HEK293 (cell line): ENCODE results near the gene PFN3.

Experiments
- KLF1 ChIP-seq: fragments of 450-650 bp; formaldehyde crosslinking; IDR thresholded peaks from 2 replicates; pipeline ENCODE4 v1.5.1; 2016; ENCODE audit warnings: missing biosample characterization, missing genetic modification characterization
- TCF7L2 ChIP-seq: IDR thresholded peaks from 2 replicates; pipeline ENCODE4 v1.6.1; 2011; ENCODE audit warnings: low read depth, mild to moderate bottlenecking, inconsistent platforms, low read length, moderate library complexity, borderline replicate concordance
- TSHZ1 ChIP-seq: fragments of 450-650 bp; formaldehyde crosslinking; IDR thresholded peaks from 2 replicates; pipeline ENCODE4 v1.5.1; 2016; ENCODE audit warnings: missing biosample characterization, missing genetic modification characterization, borderline replicate concordance
- ZBTB11 ChIP-seq: fragments of 450-650 bp; formaldehyde crosslinking; conservative IDR thresholded peaks from 2 replicates; pipeline ENCODE4 v1.5.1; 2016; ENCODE audit warnings: low read depth, missing biosample characterization, missing genetic modification characterization
- ZBTB8A ChIP-seq: fragments of 450-650 bp; formaldehyde crosslinking; IDR thresholded peaks from 2 replicates; pipeline ENCODE4 v1.5.1; 2016; ENCODE audit warnings: missing biosample characterization, missing genetic modification characterization
- ZNF16 ChIP-seq: fragments of 450-650 bp; formaldehyde crosslinking; IDR thresholded peaks from 2 replicates; pipeline ENCODE4 v1.5.1; 2016; ENCODE audit warnings: low read depth, missing biosample characterization, missing genetic modification characterization
- ZNF174 ChIP-seq: fragments of 450-650 bp; formaldehyde crosslinking; IDR thresholded peaks from 2 replicates; pipeline ENCODE4 v1.5.0; 2017; ENCODE audit warnings: missing biosample characterization, mild to moderate bottlenecking, missing genetic modification characterization
- ZNF175 ChIP-seq: fragments of 450-650 bp; formaldehyde crosslinking; IDR thresholded peaks from 2 replicates; pipeline ENCODE4 v1.5.1; 2016; ENCODE audit warnings: missing biosample characterization, missing genetic modification characterization
- ZNF23 ChIP-seq: fragments of 450-650 bp; formaldehyde crosslinking; IDR thresholded peaks from 2 replicates; pipeline ENCODE4 v1.5.1; 2016; ENCODE audit warnings: missing biosample characterization, missing genetic modification characterization, borderline replicate concordance
- ZNF24 ChIP-seq: fragments of 450-650 bp; formaldehyde crosslinking; IDR thresholded peaks from 2 replicates; pipeline ENCODE4 v1.5.1; 2016; ENCODE audit warnings: missing biosample characterization, missing genetic modification characterization
- ZNF324 ChIP-seq: fragments of 450-650 bp; formaldehyde crosslinking; IDR thresholded peaks from 2 replicates; pipeline ENCODE4 v1.5.1; 2016; ENCODE audit warnings: missing biosample characterization, missing genetic modification characterization
- ZNF350 ChIP-seq: fragments of 450-650 bp; formaldehyde crosslinking; IDR thresholded peaks from 2 replicates; pipeline ENCODE4 v1.5.0; 2017; ENCODE audit warnings: missing biosample characterization, mild to moderate bottlenecking, missing genetic modification characterization
- ZNF37A ChIP-seq: fragments of 450-650 bp; IDR thresholded peaks from 2 replicates; pipeline ENCODE4 v1.5.1; 2018; ENCODE audit warnings: missing biosample characterization, missing genetic modification characterization
- ZNF416 ChIP-seq: fragments of 450-650 bp; formaldehyde crosslinking; IDR thresholded peaks from 2 replicates; pipeline ENCODE4 v1.5.1; 2016; ENCODE audit warnings: missing biosample characterization, missing genetic modification characterization
- ZNF473 ChIP-seq: fragments of 450-650 bp; formaldehyde crosslinking; IDR thresholded peaks from 2 replicates; pipeline ENCODE4 v1.5.1; 2017; ENCODE audit warnings: missing biosample characterization, missing genetic modification characterization
- ZNF510 ChIP-seq: fragments of 450-650 bp; formaldehyde crosslinking; IDR thresholded peaks from 2 replicates; pipeline ENCODE4 v1.5.1; 2018; ENCODE audit warnings: mild to moderate bottlenecking, missing genetic modification characterization, missing biosample characterization; ENCODE audit not compliant: insufficient replicate concordance
- ZNF596 ChIP-seq: fragments of 450-650 bp; IDR thresholded peaks from 2 replicates; pipeline ENCODE4 v1.5.0; 2018; ENCODE audit warnings: missing biosample characterization, mild to moderate bottlenecking, missing genetic modification characterization, moderate library complexity
- ZNF626 ChIP-seq: fragments of 450-650 bp; sonication (Bioruptor Pico); formaldehyde crosslinking; IDR thresholded peaks from 2 replicates; pipeline ENCODE4 v1.5.1; 2018; ENCODE audit warnings: missing biosample characterization, missing genetic modification characterization, inconsistent platforms
- ZNF701 ChIP-seq: fragments of 450-650 bp; formaldehyde crosslinking; IDR thresholded peaks from 2 replicates; pipeline ENCODE4 v1.5.1; 2016; ENCODE audit warnings: missing biosample characterization, missing genetic modification characterization
- ZNF747 ChIP-seq: fragments of 450-650 bp; formaldehyde crosslinking; IDR thresholded peaks from 2 replicates; pipeline ENCODE4 v1.5.1; 2016; ENCODE audit warnings: missing biosample characterization, missing genetic modification characterization
- ZSCAN16 ChIP-seq: fragments of 450-650 bp; formaldehyde crosslinking; IDR thresholded peaks from 2 replicates; pipeline ENCODE4 v1.5.1; 2016; ENCODE audit warnings: missing biosample characterization, missing genetic modification characterization
- ZSCAN23 ChIP-seq: fragments of 450-650 bp; formaldehyde crosslinking; IDR thresholded peaks from 2 replicates; pipeline ENCODE4 v1.5.1; 2016; ENCODE audit warnings: missing biosample characterization, missing genetic modification characterization
- TF ChIP-seq, protein P1 (sequence below): fragments of 450-650 bp; formaldehyde crosslinking; IDR thresholded peaks from 2 replicates; pipeline ENCODE4 v1.5.1; 2016; ENCODE audit warnings: missing biosample characterization, missing genetic modification characterization, low read depth
- TF ChIP-seq, protein P2 (sequence below): fragments of 450-650 bp; formaldehyde crosslinking; IDR thresholded peaks from 2 replicates; pipeline ENCODE4 v1.5.1; 2017; ENCODE audit warnings: missing biosample characterization, missing genetic modification characterization
- TF ChIP-seq, protein P3 (sequence below): fragments of 450-650 bp; formaldehyde crosslinking; IDR thresholded peaks from 2 replicates; pipeline ENCODE4 v1.5.1; 2016; ENCODE audit warnings: missing biosample characterization, missing genetic modification characterization
- TF ChIP-seq, protein P4 (sequence below): fragments of 450-650 bp; formaldehyde crosslinking; IDR thresholded peaks from 2 replicates; pipeline ENCODE4 v1.5.1; 2017; ENCODE audit warnings: missing biosample characterization, mild to moderate bottlenecking, missing genetic modification characterization, moderate library complexity

The PFN3 gene

DNA sequence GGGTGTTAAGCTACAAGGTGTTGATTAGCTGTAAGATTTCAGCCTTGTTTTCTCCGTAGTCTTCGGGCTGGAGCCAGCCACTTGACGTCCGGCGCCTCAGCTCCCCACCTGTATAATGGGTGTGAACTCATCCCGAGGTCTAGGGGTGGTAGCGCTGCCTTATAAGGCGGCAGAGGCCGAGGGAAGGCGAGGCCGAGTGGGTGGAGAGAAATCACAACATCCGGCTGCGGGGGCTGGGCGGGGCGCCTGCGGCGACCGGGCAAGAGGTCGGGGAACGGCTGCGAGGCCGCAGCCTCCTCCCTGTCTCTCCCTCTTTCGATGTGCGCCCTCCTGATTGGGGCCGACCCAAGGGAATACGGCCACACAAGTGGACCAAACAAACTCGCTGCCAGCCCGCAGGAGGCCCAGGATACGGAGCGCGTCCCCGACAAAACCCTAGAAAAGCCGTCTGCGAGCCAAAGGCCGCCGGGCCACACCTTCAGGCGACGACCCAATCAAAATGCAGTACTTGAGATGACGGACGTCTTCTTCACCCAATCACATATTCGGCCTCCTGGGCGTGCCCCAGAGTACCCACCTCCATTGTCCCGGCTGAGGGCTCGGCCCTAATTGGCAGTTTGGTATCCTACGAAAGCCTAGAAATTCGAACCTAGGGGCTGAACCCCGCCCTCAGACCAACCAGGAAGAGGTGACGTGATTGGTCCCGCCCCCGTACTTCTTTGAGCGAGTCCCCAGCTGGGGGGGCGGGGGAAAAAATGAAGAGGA is 25.5 kb upstream of the PFN3 start (continued):
- TF ChIP-seq, protein P1, sequence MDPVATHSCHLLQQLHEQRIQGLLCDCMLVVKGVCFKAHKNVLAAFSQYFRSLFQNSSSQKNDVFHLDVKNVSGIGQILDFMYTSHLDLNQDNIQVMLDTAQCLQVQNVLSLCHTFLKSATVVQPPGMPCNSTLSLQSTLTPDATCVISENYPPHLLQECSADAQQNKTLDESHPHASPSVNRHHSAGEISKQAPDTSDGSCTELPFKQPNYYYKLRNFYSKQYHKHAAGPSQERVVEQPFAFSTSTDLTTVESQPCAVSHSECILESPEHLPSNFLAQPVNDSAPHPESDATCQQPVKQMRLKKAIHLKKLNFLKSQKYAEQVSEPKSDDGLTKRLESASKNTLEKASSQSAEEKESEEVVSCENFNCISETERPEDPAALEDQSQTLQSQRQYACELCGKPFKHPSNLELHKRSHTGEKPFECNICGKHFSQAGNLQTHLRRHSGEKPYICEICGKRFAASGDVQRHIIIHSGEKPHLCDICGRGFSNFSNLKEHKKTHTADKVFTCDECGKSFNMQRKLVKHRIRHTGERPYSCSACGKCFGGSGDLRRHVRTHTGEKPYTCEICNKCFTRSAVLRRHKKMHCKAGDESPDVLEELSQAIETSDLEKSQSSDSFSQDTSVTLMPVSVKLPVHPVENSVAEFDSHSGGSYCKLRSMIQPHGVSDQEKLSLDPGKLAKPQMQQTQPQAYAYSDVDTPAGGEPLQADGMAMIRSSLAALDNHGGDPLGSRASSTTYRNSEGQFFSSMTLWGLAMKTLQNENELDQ = no peak
- TF ChIP-seq ZNF174 (tag by site-specific recombination) (no peak), TCF7L2 (no peak), ZNF23 (tag by site-specific recombination) (no peak), ZNF510 (tag by site-specific recombination) (no peak), ZNF626 (tag by site-specific recombination) (no peak), ZNF24 (peak; percentile 90), ZNF473 (no peak), ZNF701 (no peak), ZBTB8A (tag by site-specific recombination) (peak; percentile 44; the same call in 1 of the 2 replicates), ZNF350 (tag by site-specific recombination) (no peak), ZBTB11 (tag by site-specific recombination) (no peak), ZNF324 (peak; percentile 75), ZNF416 (tag by site-specific recombination) (no peak), ZNF16 (no peak), ZNF596 (tag by site-specific recombination) (no peak), ZNF175 (tag by site-specific recombination) (no peak), ZNF747 (tag by site-specific recombination) (no peak), TSHZ1 (tag by site-specific recombination) (no peak), KLF1 (tag by site-specific recombination) (peak; percentile 87), ZSCAN23 (tag by site-specific recombination) (no peak), ZSCAN16 (no peak), ZNF37A (tag by site-specific recombination) (no peak)
- TF ChIP-seq, protein P2, sequence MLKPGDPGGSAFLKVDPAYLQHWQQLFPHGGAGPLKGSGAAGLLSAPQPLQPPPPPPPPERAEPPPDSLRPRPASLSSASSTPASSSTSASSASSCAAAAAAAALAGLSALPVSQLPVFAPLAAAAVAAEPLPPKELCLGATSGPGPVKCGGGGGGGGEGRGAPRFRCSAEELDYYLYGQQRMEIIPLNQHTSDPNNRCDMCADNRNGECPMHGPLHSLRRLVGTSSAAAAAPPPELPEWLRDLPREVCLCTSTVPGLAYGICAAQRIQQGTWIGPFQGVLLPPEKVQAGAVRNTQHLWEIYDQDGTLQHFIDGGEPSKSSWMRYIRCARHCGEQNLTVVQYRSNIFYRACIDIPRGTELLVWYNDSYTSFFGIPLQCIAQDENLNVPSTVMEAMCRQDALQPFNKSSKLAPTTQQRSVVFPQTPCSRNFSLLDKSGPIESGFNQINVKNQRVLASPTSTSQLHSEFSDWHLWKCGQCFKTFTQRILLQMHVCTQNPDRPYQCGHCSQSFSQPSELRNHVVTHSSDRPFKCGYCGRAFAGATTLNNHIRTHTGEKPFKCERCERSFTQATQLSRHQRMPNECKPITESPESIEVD (tag by site-specific recombination) = no peak
- TF ChIP-seq, protein P3, sequence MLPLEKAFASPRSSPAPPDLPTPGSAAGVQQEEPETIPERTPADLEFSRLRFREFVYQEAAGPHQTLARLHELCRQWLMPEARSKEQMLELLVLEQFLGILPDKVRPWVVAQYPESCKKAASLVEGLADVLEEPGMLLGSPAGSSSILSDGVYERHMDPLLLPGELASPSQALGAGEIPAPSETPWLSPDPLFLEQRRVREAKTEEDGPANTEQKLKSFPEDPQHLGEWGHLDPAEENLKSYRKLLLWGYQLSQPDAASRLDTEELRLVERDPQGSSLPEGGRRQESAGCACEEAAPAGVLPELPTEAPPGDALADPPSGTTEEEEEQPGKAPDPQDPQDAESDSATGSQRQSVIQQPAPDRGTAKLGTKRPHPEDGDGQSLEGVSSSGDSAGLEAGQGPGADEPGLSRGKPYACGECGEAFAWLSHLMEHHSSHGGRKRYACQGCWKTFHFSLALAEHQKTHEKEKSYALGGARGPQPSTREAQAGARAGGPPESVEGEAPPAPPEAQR (tag by site-specific recombination) = no peak
- TF ChIP-seq, protein P4, sequence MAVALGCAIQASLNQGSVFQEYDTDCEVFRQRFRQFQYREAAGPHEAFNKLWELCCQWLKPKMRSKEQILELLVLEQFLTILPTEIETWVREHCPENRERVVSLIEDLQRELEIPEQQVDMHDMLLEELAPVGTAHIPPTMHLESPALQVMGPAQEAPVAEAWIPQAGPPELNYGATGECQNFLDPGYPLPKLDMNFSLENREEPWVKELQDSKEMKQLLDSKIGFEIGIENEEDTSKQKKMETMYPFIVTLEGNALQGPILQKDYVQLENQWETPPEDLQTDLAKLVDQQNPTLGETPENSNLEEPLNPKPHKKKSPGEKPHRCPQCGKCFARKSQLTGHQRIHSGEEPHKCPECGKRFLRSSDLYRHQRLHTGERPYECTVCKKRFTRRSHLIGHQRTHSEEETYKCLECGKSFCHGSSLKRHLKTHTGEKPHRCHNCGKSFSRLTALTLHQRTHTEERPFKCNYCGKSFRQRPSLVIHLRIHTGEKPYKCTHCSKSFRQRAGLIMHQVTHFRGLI (tag by site-specific recombination) = peak; percentile 14; the same call in 1 of the 2 replicates
